ENCODE results near the gene RUNX2. TPM values are rescaled to one million over a fixed set of nuclear protein-coding genes. Genes with fewer than 3 reads are reported as not detected.

The RUNX2 gene
- total and polyA plus RNA-seq, 2 experiments from 2014 or later, result 0.66 to 1.7 TPM

- no peak overlapping the region for H3K4me2 ChIP-seq
- no peak overlapping the region for H3K27ac ChIP-seq (ENCODE audit: low read depth)
- no peak overlapping the region for H3K27ac Mint-ChIP-seq
- H3K9me2 ChIP-seq (ENCODE audit: insufficient read depth), result peaks cover 11% of the 10 kb centered on the region
- no peaks in the 10 kb centered on the region for H4K20me1 ChIP-seq (replicated peaks; ENCODE audit: insufficient read depth)
- DNase-seq (ENCODE audit: low spot score) (no peak), ATAC-seq (no peak)
- no peaks in the 10 kb centered on the region for H3F3A ChIP-seq (replicated peaks; ENCODE audit: low read depth)
- TF ChIP-seq JUNB (IDR thresholded peaks at IDR 0.05; ENCODE audit: unreplicated experiment) (no peak), ZNF114 (CRISPR knock-in tag; IDR thresholded peaks at IDR 0.05) (no peak), EZH2phosphoT487 (IDR thresholded peaks at IDR 0.05; ENCODE audit: unreplicated experiment) (no peak), ZNF331 (CRISPR knock-in tag; IDR thresholded peaks at IDR 0.05; ENCODE audit: low read depth) (no peak), EZH2 (IDR thresholded peaks at IDR 0.05; ENCODE audit: low read depth, unreplicated experiment) (no peak), CREB1 (CRISPR knock-in tag; IDR thresholded peaks at IDR 0.05; ENCODE audit: low read depth) (no peak), STAT1 (IDR thresholded peaks at IDR 0.05; ENCODE audit: unreplicated experiment) (no peak), POLR2AphosphoS5 (IDR thresholded peaks at IDR 0.05; ENCODE audit: low read depth) (no peak), REST (IDR thresholded peaks at IDR 0.05; ENCODE audit: unreplicated experiment) (no peak)
- H3K27me3 Mint-ChIP-seq (ENCODE audit: insufficient read depth, low read depth, poor library complexity), result peaks cover 2% of the 10 kb centered on the region
- H3K36me3 Mint-ChIP-seq (ENCODE audit: low read depth), result no peaks in the 10 kb centered on the region
- H3K27me3 ChIP-seq (ENCODE audit: insufficient read depth), result no peaks in the 10 kb centered on the region
- H3K4me3 Mint-ChIP-seq, result no peak overlapping the region
- H3K79me2 ChIP-seq (replicated peaks; ENCODE audit: insufficient read depth), result no peaks in the 10 kb centered on the region
- peaks cover 13% of the 10 kb centered on the region for H3K4me1 ChIP-seq (ENCODE audit: insufficient read depth)
- H3K4me3 ChIP-seq, result no peak overlapping the region
- H3K9me3 Mint-ChIP-seq, result 0 out of 3 replicates have a peak, but pooled peaks cover 4% of the 10 kb centered on the region
- no peak overlapping the region for H2AFZ ChIP-seq
- H3K4me1 Mint-ChIP-seq, result peaks cover 16% of the 10 kb centered on the region
- H3K36me3 ChIP-seq (ENCODE audit: insufficient read depth), result no peaks in the 10 kb centered on the region
Observed at GRCh38 chr6:45587229-45588060, 259.3 kb downstream of the RUNX2 start.

GRCh38 chr6:45589367-45589766, 261.2 kb downstream of the RUNX2 start:
- no peak for DNase-seq (ENCODE audit: low spot score)
- no peak overlapping the region for H3K27ac Mint-ChIP-seq
- TF ChIP-seq ETS1 (IDR thresholded peaks at IDR 0.05), result no peak
- TF ChIP-seq JUNB (IDR thresholded peaks at IDR 0.05; ENCODE audit: unreplicated experiment), result no peak
- TF ChIP-seq STAT1 (IDR thresholded peaks at IDR 0.05; ENCODE audit: unreplicated experiment), result no peak

More at GRCh38 chr6:45589367-45589766, 261.2 kb downstream of the RUNX2 start:
- ATAC-seq, result no peak
- no peak overlapping the region for H3K4me3 ChIP-seq
- no peaks in the 10 kb centered on the region for H3K27me3 ChIP-seq (ENCODE audit: insufficient read depth)
- Mint-ChIP-seq H3K4me1 (peaks cover 18% of the 10 kb centered on the region), H3K4me3 (no peak overlapping the region), H3K9me3 (no peaks in the 10 kb centered on the region), H3K27me3 (ENCODE audit: insufficient read depth, low read depth, poor library complexity) (peaks cover 2% of the 10 kb centered on the region), H3K36me3 (ENCODE audit: low read depth) (no peaks in the 10 kb centered on the region)
- no peak overlapping the region for H3K4me2 ChIP-seq
- H3K4me1 ChIP-seq (ENCODE audit: insufficient read depth), result peaks cover 18% of the 10 kb centered on the region
- H4K20me1 ChIP-seq (replicated peaks; ENCODE audit: insufficient read depth), result no peaks in the 10 kb centered on the region
- no peak overlapping the region for H2AFZ ChIP-seq
- no peaks in the 10 kb centered on the region for H3K36me3 ChIP-seq (ENCODE audit: insufficient read depth)
- H3K27ac ChIP-seq (ENCODE audit: low read depth), result no peak overlapping the region
- H3F3A ChIP-seq (replicated peaks; ENCODE audit: low read depth), result no peaks in the 10 kb centered on the region
- no peaks in the 10 kb centered on the region for H3K79me2 ChIP-seq (replicated peaks; ENCODE audit: insufficient read depth)
- H3K9me2 ChIP-seq (ENCODE audit: insufficient read depth), result peaks cover 6% of the 10 kb centered on the region
